GM21526 (cell line): ENCODE results near the gene VWC2.

Source experiments
- ATAC-seq: cut with Tn5 transposase; IDR thresholded peaks from one replicate; pipeline ENCODE4 v1.9.1; 2021; ENCODE audit warnings: moderate library complexity; ENCODE audit not compliant: unreplicated experiment, low FRiP score

Gene VWC2

DNA sequence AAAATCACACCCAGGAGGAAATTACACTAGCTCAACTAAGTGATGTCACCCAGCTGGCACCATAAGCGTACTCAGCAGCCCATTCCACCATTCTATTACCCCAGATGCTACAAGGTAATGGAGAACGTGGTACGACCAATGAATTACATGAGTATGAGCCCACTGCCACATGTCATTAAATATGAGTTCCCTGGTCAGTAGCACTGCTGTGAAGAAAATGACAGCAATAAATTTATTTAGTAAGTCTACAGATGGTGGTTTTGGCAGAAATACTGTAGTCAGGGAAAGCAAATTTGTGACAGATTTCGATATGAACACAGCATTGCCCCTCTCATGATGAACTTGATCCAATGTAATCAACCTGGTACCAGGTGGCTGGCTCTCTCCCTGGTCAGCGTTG is 154.2 kb downstream of the VWC2 start:
- ATAC-seq = no peak

DNA sequence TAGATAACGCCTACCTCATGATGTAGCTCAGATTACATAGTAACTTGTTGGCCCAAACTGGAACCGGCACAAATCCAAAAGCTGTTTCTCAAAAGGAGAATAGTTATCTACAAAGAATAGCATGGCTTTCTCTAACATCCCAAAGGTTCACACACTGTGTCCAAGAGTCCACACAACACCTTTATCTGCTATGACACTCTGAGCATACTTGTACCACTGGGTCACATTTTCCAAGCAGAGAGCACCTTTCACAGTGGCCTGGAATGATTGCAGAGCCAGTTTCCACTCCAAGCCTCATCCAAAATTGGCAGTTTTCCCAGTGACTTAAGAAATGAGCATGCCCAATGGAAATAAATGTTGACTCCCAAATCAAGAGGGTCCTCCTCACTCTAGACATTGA is 155.3 kb downstream of the VWC2 start:
- ATAC-seq = no peak

DNA sequence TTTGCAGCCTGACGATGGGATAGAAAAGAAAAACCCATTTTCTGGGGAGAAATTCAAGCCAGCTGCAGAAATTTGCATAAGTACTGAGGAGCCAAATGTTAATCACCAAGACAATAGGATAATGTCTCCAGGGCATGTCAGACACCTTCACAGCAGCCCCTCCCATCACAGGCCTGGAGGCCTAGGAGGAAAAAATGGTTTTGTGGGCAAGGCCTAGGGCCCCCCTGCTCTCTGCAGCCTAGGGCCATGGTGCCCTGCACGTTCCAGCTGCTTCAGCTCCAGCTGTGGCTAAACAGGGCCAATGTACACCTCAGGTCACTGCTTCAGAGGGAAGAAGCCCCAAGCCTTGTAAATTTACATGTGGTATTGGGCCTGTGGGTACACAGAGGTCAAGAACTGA is 158.2 kb downstream of the VWC2 start:
- ATAC-seq = no peak

DNA sequence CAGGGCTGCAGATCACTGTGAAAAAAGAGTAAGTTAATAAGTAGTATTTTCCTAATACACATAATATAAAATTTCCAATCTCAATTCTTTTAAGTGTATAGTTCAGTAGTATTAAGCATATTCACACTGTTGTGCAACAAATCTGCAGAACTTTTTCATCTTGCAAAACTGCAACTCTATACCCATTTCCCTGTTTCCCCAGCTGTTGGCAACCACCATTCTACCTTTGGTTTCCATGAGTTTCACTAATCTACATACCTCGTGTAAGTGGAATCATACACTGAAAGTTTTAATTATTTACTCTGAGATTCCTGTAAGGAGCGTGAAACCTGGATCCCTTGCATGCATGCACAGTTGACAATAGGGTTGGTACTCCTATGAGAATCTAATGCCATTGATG is 164.2 kb downstream of the VWC2 start:
- no peak for ATAC-seq
